Activated T-cell treated with anti-CD3 and anti-CD28 coated beads for 48 hours (primary cell): ENCODE measurements around the gene C12orf56.
A peak's percentile ranks its signal among the peaks of the same experiment; 100 is the strongest.

Experiments
- DNase-seq: peaks from one replicate; pipeline ENCODE4 v3.0.0-alpha.2; 2020; ENCODE audit warnings: low read depth

C12orf56 gene, protein sequence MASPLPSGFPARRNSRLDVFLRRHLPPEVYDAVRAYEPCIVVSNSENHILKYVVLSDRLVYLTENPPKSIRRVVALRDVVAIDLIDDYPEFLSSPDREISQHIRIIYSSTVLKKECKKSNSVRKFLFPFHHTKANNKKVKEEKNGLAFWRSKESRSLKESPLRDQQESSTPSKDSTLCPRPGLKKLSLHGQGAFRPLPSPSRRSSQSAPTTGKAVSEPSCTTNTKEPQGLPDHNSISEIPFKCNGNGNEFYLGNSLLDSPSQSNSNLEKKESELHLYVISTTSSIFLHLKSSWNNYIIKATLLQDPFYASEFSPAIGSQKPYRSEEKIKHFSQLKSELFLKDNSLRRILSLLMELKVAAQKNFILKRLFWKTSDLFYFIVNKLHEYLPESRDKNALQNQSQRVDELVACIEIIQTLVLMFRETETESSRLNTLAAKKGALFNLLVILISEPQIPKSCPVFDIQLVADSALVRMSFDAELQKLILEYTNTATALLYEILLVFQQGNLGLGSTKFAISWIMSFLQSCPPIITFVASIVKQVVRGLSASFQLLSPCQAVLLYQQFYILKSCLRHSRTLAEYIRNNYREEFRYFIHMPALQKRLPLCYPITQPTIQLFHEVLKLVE

DNA sequence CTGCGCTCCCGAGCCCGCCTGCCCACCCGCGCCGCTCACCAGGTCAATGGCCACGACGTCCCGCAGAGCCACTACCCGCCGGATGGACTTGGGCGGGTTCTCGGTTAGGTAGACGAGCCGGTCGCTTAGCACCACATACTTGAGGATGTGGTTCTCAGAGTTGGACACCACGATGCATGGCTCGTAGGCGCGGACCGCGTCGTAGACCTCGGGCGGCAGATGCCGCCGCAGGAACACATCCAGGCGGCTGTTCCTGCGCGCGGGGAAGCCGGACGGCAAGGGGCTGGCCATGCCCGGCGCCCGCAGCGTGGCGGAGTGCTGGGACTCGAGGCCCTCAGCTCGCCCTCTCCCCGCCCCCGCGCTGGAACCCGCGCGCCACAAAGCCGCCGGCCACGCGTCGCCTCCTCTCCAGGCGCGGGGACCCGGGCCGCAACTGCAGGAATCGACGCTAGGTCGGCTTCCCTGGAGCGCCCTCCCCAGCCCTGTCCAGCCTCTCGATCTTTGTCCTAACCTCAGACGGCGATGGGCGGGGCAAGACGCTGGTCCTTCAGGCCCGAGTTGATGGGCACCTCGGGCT lies at the start of gene C12orf56:
TSS of gene C12orf56 (minus strand) at position 484 of the 577 bp plus-strand sequence. CDS start at position 291, 193 bp downstream.
- DNase-seq, result no peak

DNA sequence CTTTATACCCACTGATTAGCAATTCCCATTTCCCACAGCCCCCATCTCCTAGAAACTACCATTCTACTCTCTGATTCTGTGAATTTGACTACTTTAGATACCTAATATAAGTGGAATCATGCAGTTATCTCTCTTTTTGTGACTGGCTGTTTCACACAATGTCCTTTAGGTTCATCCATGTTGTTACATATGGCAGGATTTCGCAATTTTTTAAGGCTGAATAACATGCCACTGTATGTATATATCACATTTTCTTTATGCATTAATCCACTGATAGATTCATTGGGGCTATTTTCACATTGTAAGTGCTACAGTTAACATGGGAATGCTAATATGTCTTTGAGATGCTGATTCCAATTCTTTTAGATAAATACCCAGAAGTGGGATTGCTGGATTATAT lies 49.5 kb upstream of the C12orf56 start:
- no peak for DNase-seq

GRCh38 chr12:64433915-64434314 lies 43.4 kb upstream of the C12orf56 start:
- no peak for DNase-seq

DNA sequence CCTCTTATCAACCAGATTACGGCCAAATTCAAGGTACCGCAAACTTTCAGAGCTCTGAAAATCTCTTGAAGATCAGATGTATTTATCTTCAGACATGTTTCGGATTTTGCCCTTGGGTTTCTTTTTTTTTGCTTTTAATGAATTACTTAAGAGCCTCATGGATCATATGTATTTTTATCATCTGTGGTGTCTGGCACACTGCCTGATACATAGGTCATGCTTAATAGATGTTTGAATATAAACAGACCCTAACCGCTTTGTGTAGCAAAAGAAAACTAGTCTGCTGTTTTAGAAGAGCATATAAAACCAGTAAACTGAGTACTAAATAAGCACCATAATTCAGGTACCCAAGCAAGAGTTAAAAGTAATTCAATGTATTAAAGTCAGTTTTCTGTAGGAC lies 41.2 kb upstream of the C12orf56 start:
- no peak for DNase-seq

DNA sequence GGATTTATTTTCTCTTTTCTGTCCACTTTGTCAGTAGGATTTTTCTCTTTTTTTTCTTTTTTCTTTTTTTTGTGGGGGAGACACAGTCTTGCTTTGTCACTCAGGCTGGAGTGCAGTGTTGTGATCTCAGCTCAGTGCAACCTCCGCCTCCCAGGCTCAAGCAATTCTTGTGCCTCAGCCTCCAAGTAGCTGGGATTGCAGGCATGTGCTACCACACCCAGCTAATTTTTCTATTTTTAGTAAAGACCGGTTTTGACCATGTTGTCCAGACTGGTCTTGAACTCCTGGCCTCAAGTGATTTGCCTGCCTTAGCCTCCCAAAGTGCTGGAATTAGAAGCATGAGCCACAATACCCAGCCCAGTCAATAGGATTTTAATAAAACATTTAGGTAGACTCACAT lies 40.3 kb upstream of the C12orf56 start:
- no peak for DNase-seq

DNA sequence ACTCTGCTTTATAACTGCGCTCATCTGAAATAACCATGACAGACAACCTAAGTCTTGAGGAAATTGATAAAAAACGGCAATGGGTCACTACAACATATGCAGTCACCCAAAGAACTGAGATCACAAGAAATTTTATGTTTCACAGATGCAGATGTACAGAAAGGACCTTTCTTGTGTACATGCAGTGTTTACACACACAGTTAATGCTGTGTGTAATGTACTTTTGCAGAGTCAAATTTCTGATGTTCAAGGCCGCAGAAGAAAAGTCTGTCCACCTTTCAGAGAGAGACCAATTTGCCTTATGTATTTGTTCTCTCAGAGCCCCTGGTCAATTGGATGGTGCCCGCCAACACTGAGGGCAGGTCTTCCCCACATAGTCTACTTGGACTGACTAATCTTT lies 38.4 kb upstream of the C12orf56 start:
- no peak for DNase-seq

DNA sequence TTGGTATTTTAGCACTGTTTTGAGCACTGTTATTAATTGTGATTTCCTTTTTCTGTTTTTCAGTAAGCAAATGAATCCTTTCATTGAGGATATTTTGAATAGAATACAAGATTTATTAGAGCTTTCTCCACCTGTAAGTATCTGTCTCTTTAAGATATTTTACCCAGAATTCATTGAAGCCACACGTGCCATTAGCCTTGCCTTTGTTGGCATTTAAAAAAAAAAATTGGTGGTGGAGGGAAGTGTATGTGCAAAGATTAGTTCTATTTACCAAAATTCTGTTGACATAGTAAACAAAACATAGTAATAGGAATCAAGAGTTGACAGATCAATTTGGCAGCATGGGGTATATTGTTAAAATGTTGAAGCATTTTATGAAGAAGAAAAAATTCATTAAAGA lies 37.4 kb upstream of the C12orf56 start:
- DNase-seq, result no peak

DNA sequence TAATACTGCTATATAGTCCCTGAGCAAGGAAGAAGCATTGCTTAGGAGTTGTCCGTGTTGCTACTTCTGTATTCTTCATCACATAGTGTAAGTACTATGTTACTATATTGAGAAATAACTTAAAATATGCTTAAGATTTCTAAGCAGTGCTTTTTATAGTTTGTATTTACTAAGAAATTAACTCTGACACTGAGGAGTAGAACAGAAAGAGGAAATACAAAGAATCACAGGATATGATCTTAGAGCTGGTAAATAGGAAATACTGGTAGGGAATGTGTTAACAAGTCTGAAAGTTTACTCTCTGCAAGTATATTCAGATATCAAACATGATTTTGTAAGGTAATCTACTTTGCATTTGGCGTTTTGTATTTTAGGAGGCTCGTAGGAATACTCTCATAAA lies 29.1 kb upstream of the C12orf56 start:
- no peak for DNase-seq

GRCh38 chr12:64418209-64418608 lies 27.7 kb upstream of the C12orf56 start:
- no peak for DNase-seq

GRCh38 chr12:64413884-64414283 lies 23.3 kb upstream of the C12orf56 start:
- DNase-seq, result no peak

GRCh38 chr12:64412459-64412858 lies 21.9 kb upstream of the C12orf56 start:
- no peak for DNase-seq

DNA sequence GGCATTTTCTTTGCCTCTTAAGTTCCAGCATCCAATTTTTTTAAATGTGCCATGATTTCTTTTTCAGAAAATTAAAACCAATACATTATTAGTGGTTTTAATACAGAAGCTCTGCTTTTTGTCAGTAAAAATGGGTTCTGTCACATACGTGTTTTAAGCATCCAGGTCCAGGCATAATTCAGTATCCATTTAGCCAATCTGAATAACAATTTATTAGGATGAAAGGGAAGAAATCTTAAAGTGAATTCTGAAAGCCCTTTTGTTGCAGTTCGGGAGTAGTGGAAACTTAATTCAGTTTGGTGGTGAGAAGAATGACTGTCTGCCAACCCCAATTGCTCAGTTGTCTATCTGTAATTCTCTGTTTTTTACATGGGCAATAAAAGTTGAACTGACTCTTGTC lies 20.9 kb upstream of the C12orf56 start:
- DNase-seq, result no peak

- DNase-seq, result no peak
Observed at GRCh38 chr12:64407342-64408223, 17.0 kb upstream of the C12orf56 start.

DNA sequence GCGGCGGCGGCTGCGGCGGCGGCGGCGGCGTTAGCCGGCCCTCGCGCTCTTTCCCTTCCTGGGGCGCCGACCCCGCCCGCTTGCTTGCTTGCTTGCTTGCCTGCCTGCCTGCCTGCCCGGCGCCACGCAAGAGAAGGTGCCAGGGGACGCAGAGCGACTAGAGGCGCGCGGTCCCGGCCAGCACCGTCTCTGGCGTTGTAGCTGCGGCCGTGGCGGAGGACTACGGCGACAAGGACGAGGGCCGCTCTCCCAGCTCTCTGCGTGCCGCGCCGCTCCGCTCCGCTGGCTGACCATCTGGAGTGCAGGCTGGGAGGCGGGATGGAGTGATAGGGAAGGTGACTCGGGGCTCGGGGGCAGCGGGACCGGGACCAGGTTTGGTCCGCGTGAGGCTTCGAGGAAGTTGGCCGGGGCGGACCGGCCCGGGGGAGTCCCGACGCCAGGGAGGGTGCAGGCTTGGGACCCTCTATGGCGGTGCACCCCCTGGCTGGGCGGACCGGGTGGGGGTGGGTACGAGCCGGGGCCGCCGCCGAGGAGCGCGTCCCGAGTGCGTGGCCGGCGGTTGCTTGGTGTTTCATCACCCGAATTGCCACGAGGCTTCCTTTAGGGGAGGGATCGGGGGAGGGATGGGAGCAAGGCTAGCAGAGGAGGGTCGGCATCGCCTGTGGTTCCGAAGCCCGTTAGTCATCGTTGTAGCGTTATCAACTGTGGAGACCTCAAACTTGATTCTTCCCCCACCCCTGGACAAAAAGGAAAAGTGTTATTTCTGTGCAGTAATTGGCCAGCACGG lies 14.1 kb upstream of the C12orf56 start:
- peak; percentile 69 for DNase-seq

DNA sequence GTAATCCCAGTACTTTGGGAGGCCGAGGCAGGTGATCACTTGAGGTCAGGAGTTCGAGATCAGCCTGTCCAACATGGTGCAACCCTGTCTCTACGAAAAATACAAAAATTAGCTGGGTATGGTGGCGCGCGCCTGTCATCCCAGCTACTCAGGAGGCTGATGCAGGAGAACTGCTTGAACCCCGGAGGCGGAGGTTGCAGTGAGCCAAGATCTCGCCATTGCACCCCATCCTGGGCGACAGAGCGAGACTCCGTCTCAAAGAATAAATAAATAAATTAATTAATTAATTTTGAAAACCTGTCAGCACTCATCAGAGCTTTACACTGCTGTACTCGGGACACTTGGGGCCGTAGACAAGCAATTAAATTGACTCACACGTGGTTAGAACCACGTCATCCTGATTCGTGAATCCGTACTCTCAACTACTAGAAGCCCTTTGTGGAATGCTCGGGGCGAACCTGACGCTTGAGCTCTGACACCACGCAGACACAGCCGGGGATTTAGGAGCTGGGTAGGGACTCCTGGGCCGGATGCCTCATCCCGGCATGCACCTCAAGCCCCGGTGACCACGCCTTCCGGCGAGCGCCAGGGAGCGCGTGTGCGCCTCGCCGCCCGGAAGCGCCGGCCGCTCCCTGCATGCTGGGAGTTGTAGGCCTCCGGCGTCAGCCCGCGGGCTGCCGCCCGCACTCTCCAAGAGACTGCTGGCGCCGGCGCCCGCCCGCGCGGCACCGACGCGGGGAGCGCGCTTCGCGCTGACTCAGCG lies 13.3 kb upstream of the C12orf56 start, which contains the start of gene XPOT:
TSS of gene XPOT (plus strand) at position 686 of the 763 bp plus-strand sequence. CDS start 5,644 bp downstream, outside the sequence.
- DNase-seq, result peak; percentile 95

- DNase-seq, result no peak
Observed at GRCh38 chr12:64402181-64402580, 11.6 kb upstream of the C12orf56 start.

DNA sequence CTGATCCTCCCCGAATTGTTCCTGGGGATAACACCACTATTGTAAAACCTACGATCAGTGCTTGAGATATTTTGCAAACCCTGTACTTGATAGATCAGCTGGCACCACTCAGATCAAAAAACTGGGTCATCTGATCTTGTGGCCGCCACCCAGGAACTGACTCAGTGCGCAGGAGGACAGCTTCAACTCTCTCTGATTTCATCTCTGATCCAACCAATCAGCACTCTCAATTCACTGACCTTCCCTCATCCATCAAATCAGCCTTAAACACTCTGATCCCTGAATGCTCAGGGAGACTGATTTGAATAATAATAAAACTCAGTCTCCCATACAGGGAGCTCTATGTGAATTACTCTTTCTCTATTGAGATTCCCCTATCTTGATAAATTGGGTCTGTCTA lies 9.5 kb upstream of the C12orf56 start:
- DNase-seq, result no peak

DNA sequence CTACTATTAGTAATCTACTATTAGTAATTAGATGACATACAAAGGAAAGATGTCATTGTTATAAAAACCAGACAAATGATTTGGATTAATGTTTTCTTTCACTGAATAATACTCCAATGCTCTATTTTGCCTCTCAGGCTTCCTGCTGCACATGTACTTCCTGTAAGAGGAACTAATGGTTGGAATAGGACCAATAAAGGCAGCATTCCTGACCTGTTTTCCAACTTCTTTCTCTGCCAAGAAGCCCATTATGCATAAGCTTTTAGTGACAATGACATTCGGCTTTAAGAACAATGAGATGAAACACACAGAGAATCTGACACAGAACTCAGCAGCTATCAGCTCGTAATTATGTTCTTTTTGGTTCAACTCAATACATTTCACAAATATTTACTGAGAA lies 5.2 kb upstream of the C12orf56 start:
- no peak for DNase-seq

DNA sequence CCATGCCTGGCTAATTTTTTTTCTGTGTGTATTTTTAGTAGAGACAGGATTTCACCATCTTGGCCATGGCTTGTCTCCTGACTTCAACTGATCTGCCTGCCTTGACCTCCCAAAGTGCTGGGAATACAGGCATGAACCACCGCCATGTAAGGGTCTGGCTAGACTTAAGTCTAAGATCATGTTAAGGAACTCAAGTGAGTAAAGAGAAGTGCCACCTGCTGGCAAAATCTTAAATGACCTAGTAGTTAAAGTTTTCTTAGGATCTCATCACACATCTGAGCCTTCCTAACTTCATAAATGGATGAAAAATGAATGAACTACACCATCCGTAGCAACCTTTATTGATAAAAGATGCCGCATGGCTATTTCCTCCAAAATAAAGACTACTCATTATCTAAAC lies 1.7 kb upstream of the C12orf56 start:
- no peak for DNase-seq

GRCh38 chr12:64389154-64389553 lies 1.4 kb downstream of the C12orf56 start:
- DNase-seq, result no peak
